Activated CD8-positive, alpha-beta T cell treated with anti-CD3 and anti-CD28 coated beads for 36 hours (primary cell): ENCODE data around the gene SVIL. TPM values are rescaled to one million over a fixed set of nuclear protein-coding genes. Genes with fewer than 3 reads are reported as not detected.
"Not testable (repeated sequence)": the region's sequence is repeated elsewhere in the genome, so short reads cannot be mapped to it uniquely, and the experiment has no call there.

Source experiments
- ATAC-seq: fragments of 200-7000 bp; cut with Tn5 transposase; one replicate; pipeline ENCODE4 v1.10.0; 2021; ENCODE audit warnings: mild to moderate bottlenecking, moderate library complexity
- CTCF ChIA-PET: fragments of 350-600 bp; sonication (Branson Sonifier 250); formaldehyde crosslinking; loops from one replicate; lab custom pipeline; 2021; ENCODE audit warnings: antibody characterized with exemption; lab: Charles Lee
- POLR2A ChIA-PET: fragments of 350-600 bp; sonication (Branson Sonifier 250); formaldehyde crosslinking; loops from one replicate; lab custom pipeline; 2021; ENCODE audit warnings: antibody characterized with exemption; lab: Charles Lee
- DNase-seq: peaks from one replicate; pipeline ENCODE4 v3.0.0-alpha.2; 2020
- H3K27ac Mint-ChIP-seq: one replicate; pipeline ENCODE4 v1.8.0; 2021; ENCODE audit warnings: mild to moderate bottlenecking, mixed read lengths
- H3K27me3 Mint-ChIP-seq: one replicate; pipeline ENCODE4 v1.8.0; 2021; ENCODE audit warnings: mixed read lengths
- H3K36me3 Mint-ChIP-seq: one replicate; pipeline ENCODE4 v1.8.0; 2021; ENCODE audit warnings: low read depth, mixed read lengths
- H3K4me1 Mint-ChIP-seq: one replicate; pipeline ENCODE4 v1.8.0; 2021; ENCODE audit warnings: low read depth, mixed read lengths
- H3K4me3 Mint-ChIP-seq: one replicate; pipeline ENCODE4 v1.8.0; 2021; ENCODE audit warnings: mild to moderate bottlenecking, moderate library complexity, mixed read lengths
- H3K9me3 Mint-ChIP-seq: one replicate; pipeline ENCODE4 v1.8.0; 2021; ENCODE audit warnings: mixed read lengths
- intact Hi-C: fragments of 100-400 bp; cut with micrococcal nuclease; formaldehyde crosslinking; loops from one replicate; pipeline ENCODE4 v1.10.0; 2022
- total RNA-seq, 2 experiments: library from RNA; stranded (reverse); gene quantifications; one replicate each; pipeline ENCODE4 v1.2.3, GENCODE V29; 2021
- TF ChIP-seq, protein P1 (sequence below): fragments of 200-600 bp; IDR thresholded peaks from one replicate; pipeline ENCODE4 v1.8.0; 2022; ENCODE audit warnings: antibody characterized with exemption, mild to moderate bottlenecking

SVIL gene
- total RNA-seq, 2 experiments from 2014 or later, result 7.9 to 8.9 TPM

DNA sequence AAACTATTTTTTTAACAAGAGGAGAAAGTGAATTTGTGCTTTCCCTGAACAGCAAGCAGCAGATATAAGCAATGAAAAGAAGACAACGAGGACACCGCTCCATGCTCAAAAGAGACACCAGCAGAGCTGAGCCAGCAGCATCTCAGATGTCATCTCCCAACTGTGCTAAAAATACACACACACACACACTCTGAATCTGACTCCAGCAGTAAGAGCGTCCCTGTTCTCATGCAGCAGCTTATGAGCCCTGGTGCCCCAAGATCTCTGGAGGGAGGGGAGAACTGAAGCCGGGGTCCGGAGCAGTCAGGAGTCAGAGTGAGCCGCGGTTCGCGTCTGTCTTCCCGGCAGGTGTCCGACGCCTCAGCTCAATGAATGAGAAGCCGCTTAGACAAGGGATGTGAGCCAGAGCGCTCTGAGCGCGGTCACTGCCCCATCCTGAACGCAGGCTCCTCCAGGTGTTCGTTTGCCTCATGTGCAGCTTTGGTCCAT lies 49.2 kb downstream of the SVIL start:
- H3K27ac Mint-ChIP-seq, result no peak overlapping the region
- H3K4me1 Mint-ChIP-seq, result peaks cover 24% of the 10 kb centered on the region
- TF ChIP-seq, protein P1, sequence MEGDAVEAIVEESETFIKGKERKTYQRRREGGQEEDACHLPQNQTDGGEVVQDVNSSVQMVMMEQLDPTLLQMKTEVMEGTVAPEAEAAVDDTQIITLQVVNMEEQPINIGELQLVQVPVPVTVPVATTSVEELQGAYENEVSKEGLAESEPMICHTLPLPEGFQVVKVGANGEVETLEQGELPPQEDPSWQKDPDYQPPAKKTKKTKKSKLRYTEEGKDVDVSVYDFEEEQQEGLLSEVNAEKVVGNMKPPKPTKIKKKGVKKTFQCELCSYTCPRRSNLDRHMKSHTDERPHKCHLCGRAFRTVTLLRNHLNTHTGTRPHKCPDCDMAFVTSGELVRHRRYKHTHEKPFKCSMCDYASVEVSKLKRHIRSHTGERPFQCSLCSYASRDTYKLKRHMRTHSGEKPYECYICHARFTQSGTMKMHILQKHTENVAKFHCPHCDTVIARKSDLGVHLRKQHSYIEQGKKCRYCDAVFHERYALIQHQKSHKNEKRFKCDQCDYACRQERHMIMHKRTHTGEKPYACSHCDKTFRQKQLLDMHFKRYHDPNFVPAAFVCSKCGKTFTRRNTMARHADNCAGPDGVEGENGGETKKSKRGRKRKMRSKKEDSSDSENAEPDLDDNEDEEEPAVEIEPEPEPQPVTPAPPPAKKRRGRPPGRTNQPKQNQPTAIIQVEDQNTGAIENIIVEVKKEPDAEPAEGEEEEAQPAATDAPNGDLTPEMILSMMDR, result no peak
- ChIA-PET POLR2A (interaction anchor here (0.6 kb wide), 1 partner anchor 1323 kb away, joined by 3 read pairs; no protein-coding TSS in a partner anchor), CTCF (no interaction called here)
- no peaks in the 10 kb centered on the region for H3K36me3 Mint-ChIP-seq
- no peak for DNase-seq
- ATAC-seq, result no peak
- no peaks in the 10 kb centered on the region for H3K9me3 Mint-ChIP-seq
- no peaks in the 10 kb centered on the region for H3K27me3 Mint-ChIP-seq
- intact Hi-C loops, result no loop called here
- H3K4me3 Mint-ChIP-seq, result no peak overlapping the region

DNA sequence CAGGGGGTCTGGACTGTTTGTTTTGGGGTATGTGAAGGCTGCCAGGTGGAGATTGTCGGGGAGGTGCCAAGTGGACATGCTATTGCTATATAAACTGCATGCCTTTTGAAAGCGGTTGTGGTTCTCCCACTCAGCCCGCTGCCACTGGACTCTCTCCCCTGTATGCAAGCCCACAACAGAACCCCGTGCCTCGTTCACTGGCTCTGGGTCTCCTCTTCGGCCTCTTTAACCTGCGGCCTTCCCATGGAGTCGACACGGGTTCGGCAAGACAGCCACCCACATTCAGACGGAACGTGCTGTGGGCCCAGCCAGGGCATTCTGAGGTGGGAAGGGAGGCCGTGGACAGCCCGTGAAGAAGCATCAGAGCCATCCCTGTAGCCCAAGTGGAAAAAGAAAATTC lies 50.3 kb downstream of the SVIL start:
- intact Hi-C loops, result no loop called here
- POLR2A ChIA-PET, result no interaction called here
- TF ChIP-seq, protein P1, result no peak

DNA sequence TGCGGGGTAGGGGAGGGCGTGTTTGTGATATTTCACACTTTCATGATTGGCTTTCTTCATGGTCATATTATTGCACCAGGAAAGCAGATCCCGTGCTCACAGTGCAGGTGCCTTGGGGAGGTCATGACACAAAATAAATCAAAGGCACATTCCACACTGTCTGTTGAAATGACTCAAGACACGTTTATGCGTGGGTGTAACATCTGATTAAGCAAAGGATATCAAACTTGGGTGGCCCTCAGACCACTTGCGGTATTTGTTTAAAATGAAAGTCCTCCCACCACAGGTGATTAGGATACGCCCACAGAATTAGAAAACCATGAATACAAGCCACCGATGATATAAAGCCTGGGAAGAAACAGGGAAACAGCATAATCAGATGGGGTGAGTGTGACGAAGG lies 51.1 kb downstream of the SVIL start:
- intact Hi-C loops, result no loop called here

More for the DNA sequence above, 50.3 kb downstream of the SVIL start:
- no peak overlapping the region for H3K4me3 Mint-ChIP-seq
- no peaks in the 10 kb centered on the region for H3K36me3 Mint-ChIP-seq
- CTCF ChIA-PET, result no interaction called here
- H3K4me1 Mint-ChIP-seq, result peaks cover 19% of the 10 kb centered on the region
- no peak overlapping the region for H3K27ac Mint-ChIP-seq
- DNase-seq (no peak), ATAC-seq (no peak)
- H3K9me3 Mint-ChIP-seq, result no peaks in the 10 kb centered on the region
- H3K27me3 Mint-ChIP-seq, result no peaks in the 10 kb centered on the region

DNA sequence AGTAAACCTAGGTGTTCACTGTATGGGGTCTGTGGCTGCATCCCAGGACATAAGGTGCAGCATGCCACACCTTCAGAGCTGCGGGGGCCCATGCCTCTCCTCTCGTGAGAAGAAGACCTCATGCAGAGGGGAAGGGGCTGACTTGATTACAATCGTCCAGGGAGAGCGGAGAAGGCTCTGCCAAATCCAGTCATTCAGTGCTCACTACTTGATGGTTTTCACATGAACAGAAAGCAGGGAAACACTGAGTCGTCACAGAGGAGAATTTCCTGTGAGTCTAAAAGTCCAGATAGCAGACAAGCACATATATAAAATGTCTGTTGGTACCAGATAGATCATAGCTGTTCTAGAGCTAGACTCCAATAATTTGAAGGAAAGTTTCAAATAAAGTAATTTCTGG lies 52.0 kb downstream of the SVIL start:
- H3K9me3 Mint-ChIP-seq, intact Hi-C loops, H3K27me3 Mint-ChIP-seq, POLR2A ChIA-PET, H3K4me3 Mint-ChIP-seq, H3K36me3 Mint-ChIP-seq: not testable (repeated sequence)
- DNase-seq (peak; percentile 38), ATAC-seq (peak; percentile 81)
- Mint-ChIP-seq H3K27ac (peak overlapping the region; percentile 17), H3K4me1 (peaks cover 19% of the 10 kb centered on the region)
- CTCF ChIA-PET, result interaction anchor here (0.9 to 1.2 kb wide), 3 partner anchors 8 to 152 kb away, joined by 3 read pairs; no protein-coding TSS in a partner anchor

More for the DNA sequence above, 51.1 kb downstream of the SVIL start:
- ATAC-seq (peak; percentile 48), DNase-seq (peak; percentile 16)
- no peaks in the 10 kb centered on the region for H3K36me3 Mint-ChIP-seq
- H3K9me3 Mint-ChIP-seq, result no peaks in the 10 kb centered on the region
- ChIA-PET CTCF (interaction anchor here (0.9 to 1.2 kb wide), 2 partner anchors 87 to 151 kb away, joined by 3 read pairs; no protein-coding TSS in a partner anchor), POLR2A (no interaction called here)
- no peak overlapping the region for H3K27ac Mint-ChIP-seq
- H3K27me3 Mint-ChIP-seq, result no peaks in the 10 kb centered on the region
- peaks cover 19% of the 10 kb centered on the region for H3K4me1 Mint-ChIP-seq
- TF ChIP-seq, protein P1, result no peak
- H3K4me3 Mint-ChIP-seq, result no peak overlapping the region

DNA sequence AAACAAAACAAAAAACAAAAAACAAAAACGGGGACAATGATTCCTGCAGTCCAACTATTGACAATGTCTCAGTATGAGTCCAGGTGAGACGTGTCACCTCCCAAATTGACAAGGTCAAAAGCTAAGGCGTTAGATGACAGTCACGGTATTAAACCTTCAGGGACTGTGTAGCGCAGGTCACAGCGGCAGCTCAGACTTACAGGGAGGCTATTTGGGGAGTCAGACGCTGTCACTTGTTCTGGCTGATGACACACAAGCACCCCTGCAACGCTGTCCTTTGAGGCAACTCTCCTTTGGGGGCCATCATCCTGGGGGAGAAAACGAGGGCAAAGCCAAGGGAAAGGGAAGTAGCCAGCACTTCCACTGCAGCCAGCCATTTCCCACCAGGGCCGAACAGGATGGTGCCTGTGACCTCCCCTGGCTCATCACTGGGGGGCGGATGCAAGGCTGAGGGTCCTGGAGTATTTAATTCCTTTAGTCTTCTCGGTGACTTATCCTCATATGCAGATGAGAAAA lies 55.3 kb downstream of the SVIL start:
- Mint-ChIP-seq H3K27ac (no peak overlapping the region), H3K4me1 (peaks cover 19% of the 10 kb centered on the region), H3K9me3 (no peaks in the 10 kb centered on the region), H3K4me3 (no peak overlapping the region), H3K36me3 (no peaks in the 10 kb centered on the region), H3K27me3 (no peaks in the 10 kb centered on the region)
- CTCF ChIA-PET, result interaction anchor here (1.1 to 2.2 kb wide), 3 partner anchors 45 to 66 kb away, joined by 3 to 4 read pairs (median 3); no protein-coding TSS in a partner anchor
- ATAC-seq (no peak), DNase-seq (no peak)
- intact Hi-C loops, result no loop called here
- POLR2A ChIA-PET, result no interaction called here
- TF ChIP-seq, protein P1, result no peak
